GM12878 (cell line): ENCODE measurements around the gene TCL1B. TPM values are rescaled to one million over a fixed set of nuclear protein-coding genes. Genes with fewer than 3 reads are reported as not detected.

Experiments
- ATAC-seq: fragments of 200-7000 bp; cut with Tn5 transposase; 3 replicates; pipeline ENCODE4 v1.9.1; 2020; ENCODE audit warnings: mild to moderate bottlenecking, moderate library complexity
- BruUV-seq: library from RNA; stranded (reverse); fragments of 400-500 nt; replicated peaks from 2 replicates; lab custom pipeline; 2021; lab: Mats Ljungman, UMichigan
- CTCF ChIA-PET: fragments of 300-600 bp; sonication (Branson Sonifier 250); formaldehyde crosslinking; extraction: SDS; loops from one replicate; lab custom pipeline; 2021; ENCODE audit warnings: inconsistent platforms; lab: Yijun Ruan, JAX
- POLR2A ChIA-PET: fragments of 350-600 bp; formaldehyde crosslinking; extraction: SDS; loops from one replicate; lab custom pipeline; 2021; ENCODE audit warnings: inconsistent platforms; lab: Charles Lee
- RAD21 ChIA-PET: fragments of 300-600 bp; sonication (Branson Sonifier 250); formaldehyde crosslinking; loops from one replicate; lab custom pipeline; 2023; ENCODE audit warnings: antibody characterized with exemption; ENCODE audit not compliant: unreplicated experiment; lab: Charles Lee
- SMC1A ChIA-PET: fragments of 300-600 bp; sonication (Branson Sonifier 250); formaldehyde crosslinking; loops from one replicate; lab custom pipeline; 2023; ENCODE audit not compliant: unreplicated experiment, uncharacterized antibody; lab: Charles Lee
- DNase-seq: peaks from one replicate; pipeline ENCODE4 v3.0.0-alpha.2; 2011; ENCODE audit warnings: low read depth, low spot score
- FAIRE-seq: peaks from 3 replicates; lab custom pipeline; 2011; peaks lifted over from hg19 to GRCh38; lab: Jason Lieb, UNC
- H2AFZ ChIP-seq: 2 replicates; pipeline ENCODE4 v1.6.0; 2011; ENCODE audit warnings: low read depth, low read length, control low read depth; ENCODE audit not compliant: control insufficient read depth
- H3K27ac ChIP-seq: 2 replicates; pipeline ENCODE4 v1.5.1; 2011; ENCODE audit warnings: control low read depth; ENCODE audit not compliant: control insufficient read depth, insufficient read depth
- H3K27me3 ChIP-seq, 2 experiments: replicated peaks in 1 of 2; 2 replicates each; pipeline versions ENCODE4 v1.6.0 to v1.6.1; 2011; ENCODE audit warnings: low read length in 1 of 2; ENCODE audit not compliant: control insufficient read depth in 2 of 2, insufficient read depth in 2 of 2
- H3K36me3 ChIP-seq, 2 experiments: 2 replicates each; pipeline ENCODE4 v1.5.1; 2011; ENCODE audit warnings: low read length in 1 of 2; ENCODE audit not compliant: control insufficient read depth in 2 of 2, insufficient read depth in 2 of 2
- H3K4me1 ChIP-seq: 2 replicates; pipeline ENCODE4 v1.6.1; 2011; ENCODE audit warnings: mild to moderate bottlenecking, low read length, moderate library complexity, mixed read lengths; ENCODE audit not compliant: control insufficient read depth, insufficient read depth
- H3K4me2 ChIP-seq: 2 replicates; pipeline ENCODE4 v1.6.0; 2011; ENCODE audit warnings: control low read depth; ENCODE audit not compliant: control insufficient read depth, insufficient read depth
- H3K4me3 ChIP-seq: fragments of 200-600 bp; sonication (generic); 2 replicates; pipeline ENCODE4 v1.5.1; 2016
- H3K79me2 ChIP-seq: 2 replicates; pipeline ENCODE4 v1.6.0; 2011; ENCODE audit warnings: low read length; ENCODE audit not compliant: control insufficient read depth, insufficient read depth
- H3K9ac ChIP-seq: 2 replicates; pipeline ENCODE4 v1.8.0; 2011; ENCODE audit warnings: low read length, control low read depth, mixed read lengths; ENCODE audit not compliant: control insufficient read depth, insufficient read depth
- H3K9me3 ChIP-seq: replicated peaks from 3 replicates; pipeline ENCODE4 v1.5.1; 2011; ENCODE audit warnings: mild to moderate bottlenecking, low read length; ENCODE audit not compliant: control insufficient read depth, insufficient read depth
- H4K20me1 ChIP-seq: 2 replicates; pipeline ENCODE4 v1.6.0; 2011; ENCODE audit not compliant: control insufficient read depth, insufficient read depth
- ASH2L ChIP-seq: fragments of 300-600, 200-600 bp; sonication (generic); IDR thresholded peaks from 2 replicates; pipeline ENCODE4 v1.6.1; 2017; ENCODE audit warnings: low read depth, mild to moderate bottlenecking, borderline replicate concordance
- CUX1 ChIP-seq: IDR thresholded peaks from 2 replicates; pipeline ENCODE4 v1.6.1; 2012; ENCODE audit warnings: improper control_type of control experiment, low read depth, low read length; ENCODE audit not compliant: insufficient replicate concordance
- EP300 ChIP-seq, 2 experiments: fragments of 150-350 bp in 1 of 2; IDR thresholded peaks; 2 replicates each; pipeline ENCODE4 v1.6.1; 2011 to 2012; ENCODE audit warnings: low read depth in 2 of 2, low read length in 2 of 2, borderline replicate concordance in 1 of 2, improper control_type of control experiment in 1 of 2, inconsistent platforms in 1 of 2; ENCODE audit not compliant: control insufficient read depth in 1 of 2
- GATAD2B ChIP-seq: fragments of 450-650 bp; conservative IDR thresholded peaks from 2 replicates; pipeline ENCODE4 v1.6.1; 2017; ENCODE audit warnings: low read depth, mild to moderate bottlenecking, moderate library complexity
- HDAC6 ChIP-seq: fragments of 200-600 bp; sonication (generic); IDR thresholded peaks from one replicate; pipeline ENCODE4 v1.8.0; 2017; ENCODE audit warnings: antibody characterized with exemption; ENCODE audit not compliant: unreplicated experiment
- NFYB ChIP-seq: IDR thresholded peaks from 2 replicates; pipeline ENCODE4 v1.6.1; 2011; ENCODE audit warnings: low read depth, mild to moderate bottlenecking, low read length, improper control_type of control experiment, moderate library complexity; ENCODE audit not compliant: insufficient read depth
- NR2F1 ChIP-seq: fragments of 450-650 bp; conservative IDR thresholded peaks from 2 replicates; pipeline ENCODE4 v1.6.1; 2017; ENCODE audit warnings: mild to moderate bottlenecking
- RAD21 ChIP-seq: IDR thresholded peaks from 2 replicates; pipeline ENCODE4 v1.6.1; 2011; ENCODE audit warnings: mild to moderate bottlenecking, low read depth, low read length, moderate library complexity; ENCODE audit not compliant: insufficient read depth
- TBL1XR1 ChIP-seq: IDR thresholded peaks from 2 replicates; pipeline ENCODE4 v1.6.1; 2012; ENCODE audit warnings: low read depth, low read length, improper control_type of control experiment
- WRNIP1 ChIP-seq: IDR thresholded peaks from 2 replicates; pipeline ENCODE4 v1.6.1; 2011; ENCODE audit warnings: low read depth, low read length, improper control_type of control experiment, borderline replicate concordance
- YY1 ChIP-seq: IDR thresholded peaks from 2 replicates; pipeline ENCODE4 v1.6.1; 2011; ENCODE audit warnings: low read depth, mild to moderate bottlenecking, low read length
- ZNF384 ChIP-seq: IDR thresholded peaks from 2 replicates; pipeline ENCODE4 v1.6.1; 2012; ENCODE audit warnings: low read depth, mild to moderate bottlenecking, low read length, improper control_type of control experiment, borderline replicate concordance
- WGBS: methylation state at CpG from one replicate; pipeline ENCODE4 v1.1.6; 2016; ENCODE audit warnings: low lambda C conversion rate; ENCODE audit not compliant: insufficient replicate concordance, insufficient coverage; ENCODE audit errors: missing lambda C conversion rate; 5-methylcytosine and 5-hydroxymethylcytosine counted together
- in situ Hi-C: fragments of 300-500 bp; cut with MboI; formaldehyde crosslinking; loops from 9 replicates; pipeline ENCODE4 v1.14.3; 2018; ENCODE audit warnings: mixed read lengths
- intact Hi-C: fragments of 100-400 bp; cut with micrococcal nuclease; formaldehyde crosslinking; loops from one replicate; pipeline ENCODE4 v1.14.2; 2022; ENCODE audit not compliant: unreplicated experiment
- polyA plus RNA-seq, 11 experiments: library from polyadenylated mRNA; depleted of rRNA in 4 of 11; unstranded in 6 of 11; stranded (reverse) in 5 of 11; fragments of >200 nt; fragmentation: Nextera tagmentation in 4 of 11; fragmentation: Illumina TruSeq in 1 of 11; extraction: Ambion mirVana in 4 of 11; extraction: Trizol in 1 of 11; gene quantifications; 1 replicate in 1 of 11; 2 replicates in 10 of 11; pipeline versions ENCODE4 v1.2.1 to v1.2.3, GENCODE V29; 2011 to 2016; ENCODE audit warnings: inconsistent platforms in 2 of 11, missing spikeins in 2 of 11, low read depth in 1 of 11
- total RNA-seq, 4 experiments: library from RNA; depleted of rRNA in 3 of 4; stranded (reverse); fragments of >200 nt in 3 of 4; fragmentation: Illumina TruSeq in 1 of 4; extraction: Trizol in 1 of 4; gene quantifications; 2 replicates each; pipeline versions ENCODE4 v1.2.1 to v1.2.3, GENCODE V29; 2013 to 2021
- TF ChIP-seq, protein P1 (sequence below): IDR thresholded peaks from 2 replicates; pipeline ENCODE4 v1.6.1; 2011; ENCODE audit warnings: mild to moderate bottlenecking, low read depth, low read length, moderate library complexity; ENCODE audit not compliant: insufficient replicate concordance
- TF ChIP-seq, protein P2 (sequence below): IDR thresholded peaks from 2 replicates; pipeline ENCODE4 v1.6.1; 2011; ENCODE audit warnings: low read depth, low read length, improper control_type of control experiment, borderline replicate concordance

The TCL1B gene
- total and polyA plus RNA-seq, 10 of the 15 experiments (the other 5 are each of a cell fraction or from before 2014, with no cell fraction given): 0.10 to 0.18 (median 0.13) TPM; not detected in 6

DNA sequence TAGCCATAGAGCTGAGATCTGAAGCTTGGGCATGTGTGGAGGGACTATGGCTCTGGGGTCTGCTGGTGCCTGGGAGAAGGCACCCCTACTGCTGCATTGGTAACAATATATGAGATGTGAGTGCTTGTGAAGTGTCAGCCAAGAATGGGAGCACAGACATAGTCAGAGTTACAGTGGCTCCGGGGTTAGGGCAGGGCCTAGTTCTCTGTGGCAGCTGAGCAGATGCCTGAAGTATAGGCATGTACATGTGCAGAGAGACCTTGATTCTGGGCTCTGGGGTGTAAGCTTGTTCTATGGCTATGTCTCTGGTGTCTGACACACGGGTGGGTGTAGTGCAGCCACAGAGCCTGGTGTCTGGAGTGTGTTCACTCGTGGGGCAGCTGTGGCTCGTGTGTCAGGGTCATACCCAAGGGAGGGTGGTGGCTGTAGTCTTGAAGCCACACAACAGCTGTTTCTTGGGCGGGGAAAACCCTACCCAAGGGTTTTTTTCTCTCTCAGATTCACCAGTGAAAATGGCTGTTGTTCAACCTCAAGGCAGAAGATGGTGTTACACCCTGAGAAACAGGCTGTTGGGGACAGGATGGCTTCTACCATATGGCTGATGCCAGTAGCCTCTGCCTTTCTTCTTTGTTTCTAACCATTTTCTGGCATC lies 39.6 kb downstream of the TCL1B start:
- Histone ChIP-seq H3K9ac (no peak overlapping the region), H3K4me1 (peaks cover 45% of the 10 kb centered on the region), H3K4me2 (peak overlapping the region; percentile 54), H3K4me3 (no peak overlapping the region), H3K79me2 (no peaks in the 10 kb centered on the region), H3K36me3 (no peaks in the 10 kb centered on the region), H3K27ac (peak overlapping the region; percentile 57), H3K27me3 (no peaks in the 10 kb centered on the region), H4K20me1 (no peaks in the 10 kb centered on the region), H2AFZ (peak overlapping the region; percentile 87), H3K9me3 (peaks cover 3% of the 10 kb centered on the region; the same call in 2 of the 3 replicates)
- in situ Hi-C loops: no loop called here
- RAD21 ChIA-PET: interaction anchor here (0.8 to 1.6 kb wide), 9 partner anchors 11 to 373 kb away, joined by 3 to 5 read pairs (median 4); no protein-coding TSS in a partner anchor
- peak; percentile 72 for DNase-seq
- no TSS peak for BruUV-seq
- ATAC-seq: peak; percentile 86
- SMC1A ChIA-PET: interaction anchor here (0.8 to 4.4 kb wide), 11 partner anchors 10 to 336 kb away, joined by 3 to 35 read pairs (median 4); no protein-coding TSS in a partner anchor
- CTCF ChIA-PET: interaction anchor here (0.6 to 4.5 kb wide), 11 partner anchors 11 to 268 kb away, joined by 3 to 44 read pairs (median 5); partner anchors contain the start of gene TCL1A
- intact Hi-C loops: loop anchor here (1.0 to 5.0 kb wide), 2 partner anchors 48 to 64 kb away; no protein-coding TSS in a partner anchor
- POLR2A ChIA-PET: interaction anchor here (0.7 to 2.9 kb wide), 4 partner anchors 11 to 377 kb away, joined by 3 to 9 read pairs (median 4); partner anchors contain the start of gene TCL1A
- FAIRE-seq: no peak
- WGBS: 0% methylated on average over 5 of the region's 5 CpGs
- TF ChIP-seq NFYB: no peak
- TF ChIP-seq EP300 (IDR thresholded peaks at IDR 0.05; ENCODE audit: borderline replicate concordance in 1 of 2, control insufficient read depth in 1 of 2, low read depth in 2 of 2, low read length in 2 of 2): peak in 1 of 2 experiments; percentile 28; a peak in 1 of 4 replicates
- TF ChIP-seq, protein P1, sequence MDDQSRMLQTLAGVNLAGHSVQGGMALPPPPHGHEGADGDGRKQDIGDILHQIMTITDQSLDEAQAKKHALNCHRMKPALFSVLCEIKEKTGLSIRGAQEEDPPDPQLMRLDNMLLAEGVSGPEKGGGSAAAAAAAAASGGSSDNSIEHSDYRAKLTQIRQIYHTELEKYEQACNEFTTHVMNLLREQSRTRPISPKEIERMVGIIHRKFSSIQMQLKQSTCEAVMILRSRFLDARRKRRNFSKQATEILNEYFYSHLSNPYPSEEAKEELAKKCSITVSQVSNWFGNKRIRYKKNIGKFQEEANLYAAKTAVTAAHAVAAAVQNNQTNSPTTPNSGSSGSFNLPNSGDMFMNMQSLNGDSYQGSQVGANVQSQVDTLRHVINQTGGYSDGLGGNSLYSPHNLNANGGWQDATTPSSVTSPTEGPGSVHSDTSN: no peak
- TF ChIP-seq YY1: peak; percentile 92
- TF ChIP-seq NR2F1: peak; percentile 66; the same call in 1 of the 2 replicates
- TF ChIP-seq WRNIP1: no peak
- TF ChIP-seq GATAD2B: 0 out of 2 replicates have a peak, but pooled peaks have one; percentile 37
- peak; percentile 45; the same call in 1 of the 2 replicates for TF ChIP-seq RAD21
- TF ChIP-seq, protein P2, sequence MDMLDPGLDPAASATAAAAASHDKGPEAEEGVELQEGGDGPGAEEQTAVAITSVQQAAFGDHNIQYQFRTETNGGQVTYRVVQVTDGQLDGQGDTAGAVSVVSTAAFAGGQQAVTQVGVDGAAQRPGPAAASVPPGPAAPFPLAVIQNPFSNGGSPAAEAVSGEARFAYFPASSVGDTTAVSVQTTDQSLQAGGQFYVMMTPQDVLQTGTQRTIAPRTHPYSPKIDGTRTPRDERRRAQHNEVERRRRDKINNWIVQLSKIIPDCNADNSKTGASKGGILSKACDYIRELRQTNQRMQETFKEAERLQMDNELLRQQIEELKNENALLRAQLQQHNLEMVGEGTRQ: no peak
- TF ChIP-seq ASH2L: no peak
- TF ChIP-seq CUX1: no peak
- TF ChIP-seq ZNF384: peak; percentile 73; the same call in 1 of the 2 replicates
- TF ChIP-seq HDAC6: no peak
- peak; percentile 47; the same call in 1 of the 2 replicates for TF ChIP-seq TBL1XR1
